HCT116 (cell line): ENCODE results near the gene PTPRA. TPM values are rescaled to one million over a fixed set of nuclear protein-coding genes. Genes with fewer than 3 reads are reported as not detected.

Source experiments
- ATAC-seq: fragments of 200-7000 bp; cut with Tn5 transposase; 2 replicates; pipeline ENCODE4 v1.9.1; 2020; ENCODE audit warnings: mild to moderate bottlenecking, moderate library complexity
- BruUV-seq: library from RNA; stranded (reverse); fragments of 400-500 nt; replicated peaks from 2 replicates; lab custom pipeline; 2021; lab: Mats Ljungman, UMichigan
- CTCF ChIA-PET: fragments of 300-600 bp; sonication (Branson Sonifier 250); formaldehyde crosslinking; loops from one replicate; lab custom pipeline; 2021; ENCODE audit warnings: antibody characterized with exemption; lab: Charles Lee
- POLR2A ChIA-PET: fragments of 300-600, 350-600 bp; sonication (Branson Sonifier 250); formaldehyde crosslinking; loops from one replicate; lab custom pipeline; 2021; ENCODE audit warnings: antibody characterized with exemption; lab: Charles Lee
- RAD21 ChIA-PET, 2 experiments: fragments of 300-600 bp; sonication (Branson Sonifier 250); formaldehyde crosslinking; loops; one replicate each; lab custom pipeline; 2023; ENCODE audit warnings: low total read pairs in 2 of 2; ENCODE audit not compliant: uncharacterized antibody in 2 of 2, unreplicated experiment in 2 of 2, low non-redundant PET in 1 of 2; lab: Charles Lee
- DNase-seq: peaks from one replicate; pipeline ENCODE4 v3.0.0-alpha.2; 2010; ENCODE audit warnings: low read depth, low spot score
- H2AFZ ChIP-seq: fragments of 200-600 bp; shearing (Covaris generic), sonication (generic); 2 replicates; pipeline ENCODE4 v1.6.1; 2017; ENCODE audit warnings: low read depth, mixed run types, mixed read lengths, antibody characterized with exemption, low read length; ENCODE audit not compliant: poor library complexity, severe bottlenecking
- H3K27ac ChIP-seq: 2 replicates; pipeline ENCODE4 v1.5.1; 2012; ENCODE audit warnings: low read depth, low read length
- H3K27me3 ChIP-seq: fragments of 200-600 bp; sonication (generic); 2 replicates; pipeline ENCODE4 v1.6.1; 2016; ENCODE audit warnings: mixed run types, low read length, mixed read lengths; ENCODE audit not compliant: insufficient read depth
- H3K36me3 ChIP-seq, 2 experiments: fragments of 200-500 bp in 1 of 2; fragments of 200-600 bp in 1 of 2; sonication (Bioruptor generic) in 1 of 2; sonication (generic) in 1 of 2; 2 replicates each; pipeline versions ENCODE4 v1.5.1 to v1.6.1; 2014 to 2016; ENCODE audit warnings: low read length in 2 of 2, inconsistent platforms in 1 of 2, mixed read lengths in 1 of 2, mixed run types in 1 of 2; ENCODE audit not compliant: insufficient read depth in 2 of 2, control insufficient read depth in 1 of 2
- H3K4me1 ChIP-seq, 2 experiments: fragments of 200-600 bp in 1 of 2; sonication (generic) in 1 of 2; 2 replicates each; pipeline versions ENCODE4 v1.5.1 to v1.6.1; 2012 to 2017; ENCODE audit warnings: low read length in 2 of 2, inconsistent platforms in 1 of 2, mild to moderate bottlenecking in 1 of 2, mixed read lengths in 1 of 2, mixed run types in 1 of 2, moderate library complexity in 1 of 2; ENCODE audit not compliant: insufficient read depth in 2 of 2, control insufficient read depth in 1 of 2
- H3K4me2 ChIP-seq: fragments of 200-600 bp; sonication (generic); 2 replicates; pipeline ENCODE4 v1.6.1; 2017; ENCODE audit warnings: mixed run types, low read length, mixed read lengths
- H3K4me3 ChIP-seq, 2 experiments: fragments of 200-600 bp in 1 of 2; sonication (generic) in 1 of 2; replicated peaks in 1 of 2; 2 replicates each; pipeline ENCODE4 v1.5.1; 2011 to 2016; ENCODE audit warnings: low read length in 2 of 2, control low read depth in 1 of 2, low read depth in 1 of 2, mild to moderate bottlenecking in 1 of 2, mixed read lengths in 1 of 2, mixed run types in 1 of 2
- H3K79me2 ChIP-seq: fragments of 200-600 bp; sonication (generic); 2 replicates; pipeline ENCODE4 v1.6.1; 2017; ENCODE audit warnings: mild to moderate bottlenecking, mixed run types, low read length, moderate library complexity, mixed read lengths; ENCODE audit not compliant: insufficient read depth
- H3K9ac ChIP-seq: fragments of 200-600 bp; sonication (generic); 2 replicates; pipeline ENCODE4 v1.6.1; 2016; ENCODE audit warnings: low read length, mixed read lengths
- H3K9me2 ChIP-seq: fragments of 200-600 bp; sonication (generic), shearing (Covaris generic); 2 replicates; pipeline ENCODE4 v1.6.1; 2017; ENCODE audit warnings: mixed run types, mild to moderate bottlenecking, moderate library complexity; ENCODE audit not compliant: insufficient read depth
- H3K9me3 ChIP-seq, 2 experiments: fragments of 200-500 bp in 1 of 2; fragments of 200-600 bp in 1 of 2; sonication (Bioruptor generic) in 1 of 2; sonication (generic) in 1 of 2; 2 replicates each; pipeline ENCODE4 v1.6.1; 2014 to 2017; ENCODE audit warnings: low read length in 2 of 2, mixed read lengths in 2 of 2, inconsistent platforms in 1 of 2, low read depth in 1 of 2, mild to moderate bottlenecking in 1 of 2, mixed run types in 1 of 2, moderate library complexity in 1 of 2; ENCODE audit not compliant: control insufficient read depth in 1 of 2, insufficient read depth in 1 of 2
- H4K20me1 ChIP-seq: fragments of 200-600 bp; sonication (generic), shearing (Covaris generic); 2 replicates; pipeline ENCODE4 v1.6.1; 2017; ENCODE audit warnings: mixed run types, mild to moderate bottlenecking, moderate library complexity; ENCODE audit not compliant: insufficient read depth
- ATF3 ChIP-seq: IDR thresholded peaks from 2 replicates; pipeline ENCODE4 v1.6.1; 2012
- CBX3 ChIP-seq: IDR thresholded peaks from 2 replicates; pipeline ENCODE4 v1.6.1; 2012; ENCODE audit warnings: low read depth
- CEBPB ChIP-seq: IDR thresholded peaks from 2 replicates; pipeline ENCODE4 v1.6.1; 2012; ENCODE audit warnings: low read depth
- ELF1 ChIP-seq: IDR thresholded peaks from 2 replicates; pipeline ENCODE4 v1.6.1; 2012; ENCODE audit warnings: low read depth, borderline replicate concordance
- EZH2phosphoT487 ChIP-seq: fragments of 200-600 bp; IDR thresholded peaks from 2 replicates; pipeline ENCODE4 v1.6.1; 2018; ENCODE audit warnings: antibody characterized with exemption, borderline replicate concordance
- FOSL1 ChIP-seq: IDR thresholded peaks from 2 replicates; pipeline ENCODE4 v1.6.1; 2012; ENCODE audit warnings: low read depth
- MAX ChIP-seq: IDR thresholded peaks from 2 replicates; pipeline ENCODE4 v1.6.1; 2012
- POLR2A ChIP-seq: IDR thresholded peaks from 2 replicates; pipeline ENCODE4 v1.7.0; 2011; ENCODE audit warnings: borderline replicate concordance; ENCODE audit not compliant: insufficient read depth, insufficient read length; ENCODE audit errors: extremely low read depth
- RAD21 ChIP-seq: IDR thresholded peaks from 2 replicates; pipeline ENCODE4 v1.6.1; 2012; ENCODE audit warnings: low read depth, mild to moderate bottlenecking
- SIN3A ChIP-seq: IDR thresholded peaks from 2 replicates; pipeline ENCODE4 v1.6.1; 2012; ENCODE audit warnings: low read depth
- YY1 ChIP-seq: IDR thresholded peaks from 2 replicates; pipeline ENCODE4 v1.6.1; 2011; ENCODE audit warnings: low read length, low read depth, moderate library complexity, mild to moderate bottlenecking; ENCODE audit not compliant: insufficient replicate concordance; ENCODE audit errors: extremely low read depth
- ZFX ChIP-seq: fragments of 450-650 bp; IDR thresholded peaks from 2 replicates; pipeline ENCODE4 v1.6.1; 2017
- intact Hi-C: fragments of 100-400 bp; cut with micrococcal nuclease; formaldehyde crosslinking; loops from 2 replicates; pipeline ENCODE4 v1.10.0; 2022
- total RNA-seq: library from RNA; stranded (reverse); gene quantifications from one replicate; pipeline ENCODE4 v1.2.1, GENCODE V29; 2021; ENCODE audit not compliant: unreplicated experiment
- TF ChIP-seq, protein P1 (sequence below): IDR thresholded peaks from 2 replicates; pipeline ENCODE4 v1.6.1; 2012; ENCODE audit warnings: low read depth
- TF ChIP-seq, protein P2 (sequence below): IDR thresholded peaks from 2 replicates; pipeline ENCODE4 v1.6.1; 2011; ENCODE audit warnings: mild to moderate bottlenecking, low read length, moderate library complexity; ENCODE audit not compliant: insufficient replicate concordance; ENCODE audit errors: extremely low read depth
- TF ChIP-seq, protein P3 (sequence below), 3 experiments: fragments of 200-600 bp in 1 of 3; sonication (generic) in 1 of 3; IDR thresholded peaks in 2 of 3; conservative IDR thresholded peaks in 1 of 3; 2 replicates each; pipeline ENCODE4 v1.5.1; 2012 to 2017; ENCODE audit warnings: low read depth in 2 of 3, low read length in 2 of 3, antibody characterized with exemption in 1 of 3, borderline replicate concordance in 1 of 3, control low read depth in 1 of 3, mild to moderate bottlenecking in 1 of 3, mixed read lengths in 1 of 3, mixed run types in 1 of 3, moderate library complexity in 1 of 3; ENCODE audit not compliant: insufficient read depth in 1 of 3

The PTPRA gene
- total RNA-seq, 1 experiment from 2014 or later = 44.6 TPM

- H3K27ac ChIP-seq = no peak overlapping the region
- DNase-seq = no peak
- H3K9me2 ChIP-seq = no peaks in the 10 kb centered on the region
- peaks cover 9 to 18% of the 10 kb centered on the region in 2 experiments; a peak in 3 of 4 replicates for H3K4me1 ChIP-seq
- RAD21 ChIA-PET = no interaction called here
- no peak overlapping the region for H3K4me2 ChIP-seq
- TF ChIP-seq, protein P1, sequence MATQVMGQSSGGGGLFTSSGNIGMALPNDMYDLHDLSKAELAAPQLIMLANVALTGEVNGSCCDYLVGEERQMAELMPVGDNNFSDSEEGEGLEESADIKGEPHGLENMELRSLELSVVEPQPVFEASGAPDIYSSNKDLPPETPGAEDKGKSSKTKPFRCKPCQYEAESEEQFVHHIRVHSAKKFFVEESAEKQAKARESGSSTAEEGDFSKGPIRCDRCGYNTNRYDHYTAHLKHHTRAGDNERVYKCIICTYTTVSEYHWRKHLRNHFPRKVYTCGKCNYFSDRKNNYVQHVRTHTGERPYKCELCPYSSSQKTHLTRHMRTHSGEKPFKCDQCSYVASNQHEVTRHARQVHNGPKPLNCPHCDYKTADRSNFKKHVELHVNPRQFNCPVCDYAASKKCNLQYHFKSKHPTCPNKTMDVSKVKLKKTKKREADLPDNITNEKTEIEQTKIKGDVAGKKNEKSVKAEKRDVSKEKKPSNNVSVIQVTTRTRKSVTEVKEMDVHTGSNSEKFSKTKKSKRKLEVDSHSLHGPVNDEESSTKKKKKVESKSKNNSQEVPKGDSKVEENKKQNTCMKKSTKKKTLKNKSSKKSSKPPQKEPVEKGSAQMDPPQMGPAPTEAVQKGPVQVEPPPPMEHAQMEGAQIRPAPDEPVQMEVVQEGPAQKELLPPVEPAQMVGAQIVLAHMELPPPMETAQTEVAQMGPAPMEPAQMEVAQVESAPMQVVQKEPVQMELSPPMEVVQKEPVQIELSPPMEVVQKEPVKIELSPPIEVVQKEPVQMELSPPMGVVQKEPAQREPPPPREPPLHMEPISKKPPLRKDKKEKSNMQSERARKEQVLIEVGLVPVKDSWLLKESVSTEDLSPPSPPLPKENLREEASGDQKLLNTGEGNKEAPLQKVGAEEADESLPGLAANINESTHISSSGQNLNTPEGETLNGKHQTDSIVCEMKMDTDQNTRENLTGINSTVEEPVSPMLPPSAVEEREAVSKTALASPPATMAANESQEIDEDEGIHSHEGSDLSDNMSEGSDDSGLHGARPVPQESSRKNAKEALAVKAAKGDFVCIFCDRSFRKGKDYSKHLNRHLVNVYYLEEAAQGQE = no peak
- no peak for TF ChIP-seq POLR2A
- no peak for TF ChIP-seq CEBPB
- no peak for TF ChIP-seq EZH2phosphoT487
- TF ChIP-seq, protein P2, sequence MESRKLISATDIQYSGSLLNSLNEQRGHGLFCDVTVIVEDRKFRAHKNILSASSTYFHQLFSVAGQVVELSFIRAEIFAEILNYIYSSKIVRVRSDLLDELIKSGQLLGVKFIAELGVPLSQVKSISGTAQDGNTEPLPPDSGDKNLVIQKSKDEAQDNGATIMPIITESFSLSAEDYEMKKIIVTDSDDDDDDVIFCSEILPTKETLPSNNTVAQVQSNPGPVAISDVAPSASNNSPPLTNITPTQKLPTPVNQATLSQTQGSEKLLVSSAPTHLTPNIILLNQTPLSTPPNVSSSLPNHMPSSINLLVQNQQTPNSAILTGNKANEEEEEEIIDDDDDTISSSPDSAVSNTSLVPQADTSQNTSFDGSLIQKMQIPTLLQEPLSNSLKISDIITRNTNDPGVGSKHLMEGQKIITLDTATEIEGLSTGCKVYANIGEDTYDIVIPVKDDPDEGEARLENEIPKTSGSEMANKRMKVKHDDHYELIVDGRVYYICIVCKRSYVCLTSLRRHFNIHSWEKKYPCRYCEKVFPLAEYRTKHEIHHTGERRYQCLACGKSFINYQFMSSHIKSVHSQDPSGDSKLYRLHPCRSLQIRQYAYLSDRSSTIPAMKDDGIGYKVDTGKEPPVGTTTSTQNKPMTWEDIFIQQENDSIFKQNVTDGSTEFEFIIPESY = no peak
- TF ChIP-seq, protein P3, sequence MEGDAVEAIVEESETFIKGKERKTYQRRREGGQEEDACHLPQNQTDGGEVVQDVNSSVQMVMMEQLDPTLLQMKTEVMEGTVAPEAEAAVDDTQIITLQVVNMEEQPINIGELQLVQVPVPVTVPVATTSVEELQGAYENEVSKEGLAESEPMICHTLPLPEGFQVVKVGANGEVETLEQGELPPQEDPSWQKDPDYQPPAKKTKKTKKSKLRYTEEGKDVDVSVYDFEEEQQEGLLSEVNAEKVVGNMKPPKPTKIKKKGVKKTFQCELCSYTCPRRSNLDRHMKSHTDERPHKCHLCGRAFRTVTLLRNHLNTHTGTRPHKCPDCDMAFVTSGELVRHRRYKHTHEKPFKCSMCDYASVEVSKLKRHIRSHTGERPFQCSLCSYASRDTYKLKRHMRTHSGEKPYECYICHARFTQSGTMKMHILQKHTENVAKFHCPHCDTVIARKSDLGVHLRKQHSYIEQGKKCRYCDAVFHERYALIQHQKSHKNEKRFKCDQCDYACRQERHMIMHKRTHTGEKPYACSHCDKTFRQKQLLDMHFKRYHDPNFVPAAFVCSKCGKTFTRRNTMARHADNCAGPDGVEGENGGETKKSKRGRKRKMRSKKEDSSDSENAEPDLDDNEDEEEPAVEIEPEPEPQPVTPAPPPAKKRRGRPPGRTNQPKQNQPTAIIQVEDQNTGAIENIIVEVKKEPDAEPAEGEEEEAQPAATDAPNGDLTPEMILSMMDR (IDR thresholded peaks at IDR 0.05 in 2 of 3, conservative IDR thresholded peaks at IDR 0.05 in 1 of 3; ENCODE audit: borderline replicate concordance in 1 of 3, insufficient read depth in 1 of 3, low read depth in 2 of 3, low read length in 2 of 3) = no peak
- no peak for TF ChIP-seq ATF3
- no peak for TF ChIP-seq SIN3A
- TF ChIP-seq CBX3 = no peak
- TF ChIP-seq RAD21 = no peak
- TF ChIP-seq FOSL1 = no peak
- TF ChIP-seq ZFX = no peak
- TF ChIP-seq ELF1 = no peak
- TF ChIP-seq YY1 = no peak
- TF ChIP-seq MAX = no peak
- TF ChIP-seq, all 23 proteins: peak for 0
- no peaks in the 10 kb centered on the region for H3K27me3 ChIP-seq
- no peaks in the 10 kb centered on the region for H3K36me3 ChIP-seq
- intact Hi-C loops = no loop called here
- H3K4me3 ChIP-seq = no peak overlapping the region
- no peaks in the 10 kb centered on the region for H3K79me2 ChIP-seq
- CTCF ChIA-PET = interaction anchor here (1.1 kb wide), 1 partner anchor 8 kb away, joined by 4 read pairs; no protein-coding TSS in a partner anchor
- no peak for ATAC-seq
- H3K9ac ChIP-seq = no peak overlapping the region
- no peaks in the 10 kb centered on the region for H4K20me1 ChIP-seq
- POLR2A ChIA-PET = no interaction called here
- no TSS peak for BruUV-seq
- H3K9me3 ChIP-seq = no peaks in the 10 kb centered on the region
- H2AFZ ChIP-seq = no peak overlapping the region
These were observed 204.4 kb downstream of the PTPRA start for GRCh38 chr20:3077618-3078134.
